ENCODE data around the gene OLFML1.

DNA sequence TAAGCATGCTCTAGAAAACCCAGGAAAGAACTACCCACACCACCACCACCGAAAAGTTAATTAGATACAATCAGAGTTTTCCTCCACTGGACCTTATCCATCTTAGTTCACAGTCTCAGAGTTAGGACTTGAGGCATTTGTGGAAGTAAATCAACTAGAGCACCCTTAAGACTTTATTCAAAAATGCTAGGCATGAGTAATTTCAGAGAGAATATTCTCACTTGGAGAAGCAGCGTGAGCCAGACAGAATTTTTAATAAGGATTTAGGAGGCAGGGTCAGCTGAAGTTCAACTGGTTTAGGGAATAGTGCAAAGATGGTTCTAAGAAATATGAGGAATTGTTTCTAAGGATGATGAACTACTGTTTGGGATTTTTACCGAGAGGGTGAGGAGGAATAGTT is 1.2 kb upstream of the OLFML1 start:
- TF ChIP-seq ZNF780A (CRISPR knock-in tag; IDR thresholded peaks at IDR 0.05) (no peak), ZNF329 (CRISPR knock-in tag; IDR thresholded peaks at IDR 0.05; ENCODE audit: low read depth) (no peak), HNRNPUL1 (IDR thresholded peaks at IDR 0.05; ENCODE audit: low read depth, low read length) (no peak), ZBTB21 (CRISPR knock-in tag; IDR thresholded peaks at IDR 0.05) (no peak), GTF2F1 (IDR thresholded peaks at IDR 0.05; ENCODE audit: low read length) (no peak), EP300 (IDR thresholded peaks at IDR 0.05; ENCODE audit: low read depth in 2 of 2, low read length in 2 of 2) (no peak), EP300 (CRISPR knock-in tag; IDR thresholded peaks at IDR 0.05; ENCODE audit: borderline replicate concordance) (no peak), ZNF766 (CRISPR knock-in tag; IDR thresholded peaks at IDR 0.05; ENCODE audit: borderline replicate concordance) (no peak)
- TF ChIP-seq, protein P1, sequence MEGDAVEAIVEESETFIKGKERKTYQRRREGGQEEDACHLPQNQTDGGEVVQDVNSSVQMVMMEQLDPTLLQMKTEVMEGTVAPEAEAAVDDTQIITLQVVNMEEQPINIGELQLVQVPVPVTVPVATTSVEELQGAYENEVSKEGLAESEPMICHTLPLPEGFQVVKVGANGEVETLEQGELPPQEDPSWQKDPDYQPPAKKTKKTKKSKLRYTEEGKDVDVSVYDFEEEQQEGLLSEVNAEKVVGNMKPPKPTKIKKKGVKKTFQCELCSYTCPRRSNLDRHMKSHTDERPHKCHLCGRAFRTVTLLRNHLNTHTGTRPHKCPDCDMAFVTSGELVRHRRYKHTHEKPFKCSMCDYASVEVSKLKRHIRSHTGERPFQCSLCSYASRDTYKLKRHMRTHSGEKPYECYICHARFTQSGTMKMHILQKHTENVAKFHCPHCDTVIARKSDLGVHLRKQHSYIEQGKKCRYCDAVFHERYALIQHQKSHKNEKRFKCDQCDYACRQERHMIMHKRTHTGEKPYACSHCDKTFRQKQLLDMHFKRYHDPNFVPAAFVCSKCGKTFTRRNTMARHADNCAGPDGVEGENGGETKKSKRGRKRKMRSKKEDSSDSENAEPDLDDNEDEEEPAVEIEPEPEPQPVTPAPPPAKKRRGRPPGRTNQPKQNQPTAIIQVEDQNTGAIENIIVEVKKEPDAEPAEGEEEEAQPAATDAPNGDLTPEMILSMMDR (CRISPR knock-in tag; IDR thresholded peaks at IDR 0.05), result no peak

Data from HepG2 (cell line).